ENCODE measurements around the gene SPTB. TPM values are rescaled to one million over a fixed set of nuclear protein-coding genes. Genes with fewer than 3 reads are reported as not detected.
"Not testable (repeated sequence)": the region's sequence is repeated elsewhere in the genome, so short reads cannot be mapped to it uniquely, and the experiment has no call there.

SPTB gene
- total RNA-seq = under 1 TPM; 0.31 to 0.32 TPM

GRCh38 chr14:64879635-64880220, at the start of gene SPTB:
Gene SPTB (minus strand): TSS chr14:64879907. CDS start chr14:64823094, 56,813 bp downstream.
- peaks cover 56% of the 10 kb centered on the region for H3K27me3 Mint-ChIP-seq

GRCh38 chr14:64929014-64929359, 49.3 kb upstream of the SPTB start:
- peaks cover 37% of the 10 kb centered on the region for H3K4me1 Mint-ChIP-seq
- H3K36me3 Mint-ChIP-seq = peaks cover 42% of the 10 kb centered on the region
- no peaks in the 10 kb centered on the region for H3K9me3 Mint-ChIP-seq
- DNase-seq = no peak
- no peaks in the 10 kb centered on the region for H3K27me3 Mint-ChIP-seq
- H3K27ac Mint-ChIP-seq = no peak overlapping the region
- no peak overlapping the region for H3K4me3 Mint-ChIP-seq

More at GRCh38 chr14:64879635-64880220, at the start of gene SPTB:
- peak within 1 kb of the TSS; percentile 82 for H3K4me3 Mint-ChIP-seq
- peaks cover 5% of the 10 kb centered on the region for H3K4me1 Mint-ChIP-seq
- H3K36me3 Mint-ChIP-seq = no peaks in the 10 kb centered on the region
- H3K27ac Mint-ChIP-seq = no peak within 1 kb of the TSS
- H3K9me3 Mint-ChIP-seq = no peaks in the 10 kb centered on the region
- peak; percentile 77 for DNase-seq

- H3K9me3 Mint-ChIP-seq = no peaks in the 10 kb centered on the region
- peaks cover 42% of the 10 kb centered on the region for H3K4me1 Mint-ChIP-seq
- H3K27ac Mint-ChIP-seq = no peak overlapping the region
- peaks cover 45% of the 10 kb centered on the region for H3K36me3 Mint-ChIP-seq
- DNase-seq = no peak
- no peaks in the 10 kb centered on the region for H3K27me3 Mint-ChIP-seq
- H3K4me3 Mint-ChIP-seq = no peak overlapping the region
These were observed 48.7 kb upstream of the SPTB start for GRCh38 chr14:64928239-64929013.

DNA sequence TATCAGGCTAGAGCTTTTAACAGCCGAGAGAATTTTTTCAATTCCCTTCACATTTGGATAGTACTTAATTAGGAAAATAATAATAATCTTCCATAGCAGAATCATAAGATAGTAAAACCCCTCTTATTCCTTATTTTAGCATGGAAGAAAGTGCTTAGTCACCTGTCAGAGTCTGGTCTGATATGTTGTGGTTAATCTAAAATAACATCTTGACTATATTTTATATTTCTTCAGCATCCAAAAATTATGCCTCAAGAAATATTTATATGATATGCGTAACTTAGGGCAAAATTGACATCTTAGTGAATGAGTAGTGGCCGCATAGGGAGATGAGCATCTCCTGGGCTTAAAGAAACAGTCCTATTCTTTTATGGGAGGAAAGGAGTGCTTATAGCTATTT, 47.3 kb upstream of the SPTB start:
- Mint-ChIP-seq H3K27ac (peak overlapping the region; percentile 43), H3K4me1 (peaks cover 39% of the 10 kb centered on the region), H3K36me3 (peaks cover 38% of the 10 kb centered on the region), H3K9me3 (no peaks in the 10 kb centered on the region), H3K27me3 (no peaks in the 10 kb centered on the region), H3K4me3 (no peak overlapping the region)
- DNase-seq = no peak

DNA sequence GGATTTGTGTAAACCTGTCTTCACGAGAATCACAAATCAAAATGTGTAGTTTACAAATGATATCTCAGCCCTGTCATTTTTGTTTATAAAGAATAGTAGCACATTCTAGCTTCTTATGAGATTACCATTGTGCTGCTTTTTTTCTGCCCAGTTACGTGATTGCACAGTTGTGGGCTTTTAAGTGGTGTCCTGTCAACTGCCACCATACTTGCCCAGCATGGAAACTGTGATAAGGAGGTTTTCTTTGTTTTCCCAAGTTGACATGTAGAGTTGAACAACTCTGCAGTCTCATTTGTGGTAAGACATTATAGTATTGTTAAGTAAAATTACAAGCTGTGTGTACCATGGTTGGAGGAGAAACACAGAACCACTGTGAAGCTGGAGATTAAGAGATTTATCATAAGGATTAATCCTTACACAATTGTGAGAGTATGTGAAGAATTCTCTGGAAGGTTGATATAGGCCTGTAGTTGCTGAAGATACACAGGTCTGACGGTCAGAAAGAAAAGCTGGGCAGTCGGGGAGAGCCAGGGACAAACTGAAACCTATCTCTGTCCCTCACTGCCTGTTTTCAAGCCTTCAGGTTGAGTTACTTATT, 46.8 kb upstream of the SPTB start:
- Mint-ChIP-seq H3K36me3 (peaks cover 44% of the 10 kb centered on the region), H3K27ac (peak overlapping the region; percentile 40), H3K9me3 (peaks cover 4% of the 10 kb centered on the region), H3K4me1 (peaks cover 42% of the 10 kb centered on the region), H3K4me3 (no peak overlapping the region), H3K27me3 (no peaks in the 10 kb centered on the region)
- DNase-seq = no peak

GRCh38 chr14:64923015-64923414, 43.3 kb upstream of the SPTB start:
- DNase-seq = no peak
- peaks cover 53% of the 10 kb centered on the region for H3K36me3 Mint-ChIP-seq
- H3K4me1 Mint-ChIP-seq = peaks cover 61% of the 10 kb centered on the region
- no peak overlapping the region for H3K27ac Mint-ChIP-seq
- peaks cover 7% of the 10 kb centered on the region for H3K9me3 Mint-ChIP-seq
- no peak overlapping the region for H3K4me3 Mint-ChIP-seq
- H3K27me3 Mint-ChIP-seq = no peaks in the 10 kb centered on the region

DNA sequence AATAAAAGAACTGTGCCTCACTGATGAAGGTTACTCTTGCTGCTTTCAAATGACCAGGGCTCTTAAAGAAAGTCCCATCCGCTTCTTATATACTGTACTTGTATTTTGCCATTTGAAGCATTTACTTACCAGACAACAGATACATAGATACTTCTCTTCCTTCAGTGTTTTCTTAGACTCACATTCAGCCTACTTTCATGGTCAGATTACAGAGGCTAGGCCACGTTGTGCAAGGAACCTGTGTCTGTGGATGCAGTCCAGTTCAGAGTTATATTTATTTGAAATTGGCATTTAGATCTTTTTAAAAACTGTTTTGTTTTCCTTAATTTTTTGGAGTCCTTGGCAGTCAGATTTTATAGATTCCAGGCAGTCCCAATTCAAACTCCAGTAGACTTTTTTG, 40.8 kb upstream of the SPTB start:
- H3K27me3 Mint-ChIP-seq = no peaks in the 10 kb centered on the region
- H3K9me3 Mint-ChIP-seq = peaks cover 8% of the 10 kb centered on the region
- peaks cover 58% of the 10 kb centered on the region for H3K36me3 Mint-ChIP-seq
- no peak for DNase-seq
- H3K27ac Mint-ChIP-seq = peak overlapping the region; percentile 6
- peaks cover 62% of the 10 kb centered on the region for H3K4me1 Mint-ChIP-seq
- no peak overlapping the region for H3K4me3 Mint-ChIP-seq

DNA sequence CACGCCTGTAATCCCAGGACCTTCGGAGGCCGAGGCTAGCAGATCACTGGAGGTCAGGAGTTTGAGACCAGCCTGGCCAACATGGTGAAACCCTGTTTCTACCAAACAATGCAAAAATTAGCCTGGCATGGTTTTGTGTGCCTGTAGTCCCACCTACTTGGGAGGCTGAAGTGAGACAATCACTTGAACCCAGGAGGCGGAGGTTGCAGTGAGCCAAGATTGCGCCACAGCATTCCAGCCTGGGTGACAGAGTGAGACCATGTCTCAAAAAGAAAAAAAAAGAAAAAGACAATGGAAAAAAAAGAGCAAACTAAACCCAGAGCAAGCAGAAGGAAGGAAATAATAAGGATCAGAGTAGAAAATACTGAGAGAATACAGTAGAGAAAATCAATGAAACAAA, 39.9 kb upstream of the SPTB start:
- H3K9me3 Mint-ChIP-seq = peaks cover 8% of the 10 kb centered on the region
- DNase-seq = no peak
- H3K4me1 Mint-ChIP-seq = peaks cover 66% of the 10 kb centered on the region
- H3K27ac Mint-ChIP-seq = peak overlapping the region; percentile 32
- no peaks in the 10 kb centered on the region for H3K27me3 Mint-ChIP-seq
- H3K4me3 Mint-ChIP-seq = no peak overlapping the region
- H3K36me3 Mint-ChIP-seq = peaks cover 64% of the 10 kb centered on the region

GRCh38 chr14:64919215-64919614, 39.5 kb upstream of the SPTB start:
- H3K36me3 Mint-ChIP-seq = peaks cover 62% of the 10 kb centered on the region
- H3K4me1 Mint-ChIP-seq = peaks cover 62% of the 10 kb centered on the region
- H3K27ac Mint-ChIP-seq = no peak overlapping the region
- peaks cover 8% of the 10 kb centered on the region for H3K9me3 Mint-ChIP-seq
- no peaks in the 10 kb centered on the region for H3K27me3 Mint-ChIP-seq
- H3K4me3 Mint-ChIP-seq = no peak overlapping the region
- DNase-seq = no peak

GRCh38 chr14:64918216-64918615, 38.5 kb upstream of the SPTB start:
- H3K36me3 Mint-ChIP-seq = peaks cover 56% of the 10 kb centered on the region

DNA sequence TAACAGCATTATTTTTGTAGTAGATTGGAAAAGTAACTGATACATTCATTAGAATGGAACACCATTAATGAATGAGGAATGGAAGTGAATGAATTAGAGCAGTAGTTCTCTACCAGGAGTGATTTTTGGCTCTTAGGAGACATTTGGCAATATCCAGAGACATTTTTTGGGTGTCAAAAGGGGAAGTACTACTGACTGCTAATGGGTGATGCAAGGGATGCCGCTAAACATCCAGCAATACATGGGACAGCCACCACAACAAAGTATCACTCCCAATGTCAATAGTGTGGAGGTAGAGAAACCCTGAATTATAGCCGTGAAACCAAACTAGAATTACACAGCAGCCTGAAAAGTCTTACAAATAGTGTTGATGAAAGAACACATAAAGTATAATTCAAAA, 36.1 kb upstream of the SPTB start:
- peaks cover 44% of the 10 kb centered on the region for H3K36me3 Mint-ChIP-seq
- H3K4me1 Mint-ChIP-seq = peaks cover 56% of the 10 kb centered on the region
- peaks cover 1% of the 10 kb centered on the region for H3K9me3 Mint-ChIP-seq
- DNase-seq = no peak
- peak overlapping the region; percentile 90 for H3K4me3 Mint-ChIP-seq
- H3K27me3 Mint-ChIP-seq = no peaks in the 10 kb centered on the region
- H3K27ac Mint-ChIP-seq = peak overlapping the region; percentile 96

More at GRCh38 chr14:64918216-64918615, 38.5 kb upstream of the SPTB start:
- H3K4me3 Mint-ChIP-seq = no peak overlapping the region
- H3K9me3 Mint-ChIP-seq = peaks cover 8% of the 10 kb centered on the region
- H3K4me1 Mint-ChIP-seq = peaks cover 62% of the 10 kb centered on the region
- DNase-seq = no peak
- H3K27ac Mint-ChIP-seq = no peak overlapping the region
- no peaks in the 10 kb centered on the region for H3K27me3 Mint-ChIP-seq

DNA sequence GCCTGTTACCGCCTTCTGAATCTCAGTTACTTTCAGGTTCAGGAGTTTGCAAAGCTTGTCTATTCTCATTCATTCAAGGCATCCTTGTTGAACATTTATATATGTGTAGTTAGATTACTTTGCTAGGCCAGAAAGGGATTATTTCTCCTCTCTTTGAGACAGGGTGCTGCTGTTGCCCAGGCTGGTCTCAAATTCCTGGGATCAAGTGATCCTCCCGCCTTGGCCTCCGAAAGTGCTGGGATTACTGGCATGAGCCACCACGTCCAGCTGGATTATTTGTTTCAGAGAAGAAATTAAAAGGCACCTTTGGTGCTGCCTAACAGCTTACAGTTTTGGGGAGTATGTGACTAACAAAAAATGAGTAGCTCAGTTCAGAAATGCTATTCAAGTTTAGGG, 35.3 kb upstream of the SPTB start:
- peaks cover 1% of the 10 kb centered on the region for H3K9me3 Mint-ChIP-seq
- peak overlapping the region; percentile 90 for H3K4me3 Mint-ChIP-seq
- H3K27ac Mint-ChIP-seq = peak overlapping the region; percentile 96
- no peak for DNase-seq
- no peaks in the 10 kb centered on the region for H3K27me3 Mint-ChIP-seq
- peaks cover 50% of the 10 kb centered on the region for H3K4me1 Mint-ChIP-seq
- peaks cover 37% of the 10 kb centered on the region for H3K36me3 Mint-ChIP-seq

GRCh38 chr14:64914237-64915028, 34.7 kb upstream of the SPTB start, which contains the start of gene CHURC1:
Gene CHURC1 (plus strand): TSS chr14:64914455. CDS start chr14:64914496, 41 bp downstream.
- peaks cover 48% of the 10 kb centered on the region for H3K4me1 Mint-ChIP-seq
- DNase-seq = peak; percentile 95
- peaks cover 1% of the 10 kb centered on the region for H3K9me3 Mint-ChIP-seq
- H3K4me3 Mint-ChIP-seq = peak within 1 kb of the TSS; percentile 90
- peak within 1 kb of the TSS; percentile 96 for H3K27ac Mint-ChIP-seq
- peaks cover 34% of the 10 kb centered on the region for H3K36me3 Mint-ChIP-seq
- no peaks in the 10 kb centered on the region for H3K27me3 Mint-ChIP-seq

GRCh38 chr14:64913477-64913876, 33.8 kb upstream of the SPTB start:
- Mint-ChIP-seq H3K4me3 (peak overlapping the region; percentile 90), H3K36me3 (peaks cover 33% of the 10 kb centered on the region), H3K4me1 (peaks cover 42% of the 10 kb centered on the region)
- not testable (repeated sequence) for H3K27ac Mint-ChIP-seq, DNase-seq, H3K9me3 Mint-ChIP-seq, H3K27me3 Mint-ChIP-seq

GRCh38 chr14:64912261-64912660, 32.6 kb upstream of the SPTB start:
- Mint-ChIP-seq H3K9me3 (no peaks in the 10 kb centered on the region), H3K4me1 (peaks cover 30% of the 10 kb centered on the region), H3K36me3 (peaks cover 22% of the 10 kb centered on the region), H3K4me3 (no peak overlapping the region), H3K27me3 (peaks cover 4% of the 10 kb centered on the region), H3K27ac (no peak overlapping the region)
- DNase-seq = no peak
